HepG2 (cell line): ENCODE measurements around the gene SUOX. TPM values are rescaled to one million over a fixed set of nuclear protein-coding genes. Genes with fewer than 3 reads are reported as not detected.

ENCODE experiments used
- ARHGAP35 ChIP-seq: sonication (generic); formaldehyde crosslinking; IDR thresholded peaks from 2 replicates; pipeline ENCODE4 v1.9.0; 2022; ENCODE audit warnings: mild to moderate bottlenecking, inconsistent platforms, moderate library complexity, missing genetic modification reagents, borderline replicate concordance
- ATF7-NPFF ChIP-seq: sonication (generic); formaldehyde crosslinking; IDR thresholded peaks from 2 replicates; pipeline ENCODE4 v1.8.1; 2023; ENCODE audit warnings: mild to moderate bottlenecking, low read depth, missing genetic modification reagents, moderate library complexity
- CCAR2 ChIP-seq: fragments of 200-400 bp; formaldehyde crosslinking; optimal IDR thresholded peaks from 2 replicates; pipeline ENCODE3; 2018; ENCODE audit warnings: low read depth, mild to moderate bottlenecking, low read length, moderate library complexity
- ELF4 ChIP-seq: sonication (generic); formaldehyde crosslinking; IDR thresholded peaks from 2 replicates; pipeline ENCODE4 v1.5.0; 2020; ENCODE audit warnings: missing genetic modification reagents, mild to moderate bottlenecking, moderate library complexity, borderline replicate concordance
- GABPB1 ChIP-seq: IDR thresholded peaks from 2 replicates; pipeline ENCODE4 v1.6.1; 2016; ENCODE audit warnings: mild to moderate bottlenecking, missing genetic modification reagents, moderate library complexity, missing compliant biosample characterization
- HCFC1 ChIP-seq: fragments of 150-350 bp; IDR thresholded peaks from 2 replicates; pipeline ENCODE4 v1.6.1; 2014; ENCODE audit warnings: low read depth, low read length
- HHEX ChIP-seq: IDR thresholded peaks from 2 replicates; pipeline ENCODE4 v1.6.1; 2016; ENCODE audit warnings: control low read depth
- HOXA7 ChIP-seq: sonication (generic); formaldehyde crosslinking; IDR thresholded peaks from 2 replicates; pipeline ENCODE4 v1.8.1; 2022; ENCODE audit warnings: mild to moderate bottlenecking, missing genetic modification reagents, moderate library complexity
- JUN ChIP-seq: sonication (generic); formaldehyde crosslinking; IDR thresholded peaks from 2 replicates; pipeline ENCODE4 v1.4.0; 2020; ENCODE audit warnings: mild to moderate bottlenecking, missing genetic modification reagents
- KDM5A ChIP-seq: fragments of 200-600 bp; sonication (generic); IDR thresholded peaks from 2 replicates; pipeline ENCODE4 v1.7.0; 2018; ENCODE audit warnings: antibody characterized with exemption, mild to moderate bottlenecking, low read length, borderline replicate concordance
- MAFG ChIP-seq: sonication (generic); formaldehyde crosslinking; IDR thresholded peaks from 2 replicates; pipeline ENCODE4 v1.5.1; 2020; ENCODE audit warnings: mild to moderate bottlenecking, missing genetic modification reagents
- NAIF1 ChIP-seq: sonication (generic); formaldehyde crosslinking; IDR thresholded peaks from 2 replicates; pipeline ENCODE4 v1.5.0; 2020; ENCODE audit warnings: mild to moderate bottlenecking, missing genetic modification reagents, borderline replicate concordance
- NPAS2 ChIP-seq: sonication (generic); formaldehyde crosslinking; IDR thresholded peaks from 2 replicates; pipeline ENCODE4 v1.8.0; 2022; ENCODE audit warnings: mild to moderate bottlenecking, missing genetic modification reagents, borderline replicate concordance
- PHF20 ChIP-seq: sonication (generic); formaldehyde crosslinking; IDR thresholded peaks from 2 replicates; pipeline ENCODE4 v1.5.0; 2020; ENCODE audit warnings: mild to moderate bottlenecking, missing genetic modification reagents
- PHF21A ChIP-seq: sonication (generic); formaldehyde crosslinking; IDR thresholded peaks from 2 replicates; pipeline ENCODE4 v1.5.0; 2020; ENCODE audit warnings: mild to moderate bottlenecking, missing genetic modification reagents
- SALL2 ChIP-seq: sonication (generic); formaldehyde crosslinking; IDR thresholded peaks from 2 replicates; pipeline ENCODE4 v1.8.1; 2023; ENCODE audit warnings: mild to moderate bottlenecking, missing genetic modification reagents, inconsistent platforms
- ZBTB38 ChIP-seq: sonication (generic); formaldehyde crosslinking; IDR thresholded peaks from 2 replicates; pipeline ENCODE4 v1.5.1; 2020; ENCODE audit warnings: mild to moderate bottlenecking, missing genetic modification reagents
- ZMAT3 ChIP-seq: sonication (generic); formaldehyde crosslinking; conservative IDR thresholded peaks from 2 replicates; pipeline ENCODE4 v1.7.0; 2021; ENCODE audit warnings: missing genetic modification reagents
- ZMYM3 ChIP-seq: sonication (generic); formaldehyde crosslinking; IDR thresholded peaks from 2 replicates; pipeline ENCODE4 v1.5.1; 2020; ENCODE audit warnings: mild to moderate bottlenecking, missing genetic modification reagents
- ZNF652 ChIP-seq: IDR thresholded peaks from 2 replicates; pipeline ENCODE4 v1.6.1; 2016; ENCODE audit warnings: low read depth, borderline replicate concordance
- ZNF713 ChIP-seq: sonication (generic); formaldehyde crosslinking; IDR thresholded peaks from 2 replicates; pipeline ENCODE4 v1.4.0; 2020; ENCODE audit warnings: mild to moderate bottlenecking, missing genetic modification reagents
- ZNF883 ChIP-seq: sonication (generic); formaldehyde crosslinking; IDR thresholded peaks from 2 replicates; pipeline ENCODE4 v1.5.1; 2020; ENCODE audit warnings: mild to moderate bottlenecking, missing genetic modification reagents; ENCODE audit errors: not compliant biosample characterization
- polyA plus RNA-seq, 8 experiments: library from polyadenylated mRNA; depleted of rRNA in 3 of 8; stranded (reverse) in 7 of 8; unstranded in 1 of 8; fragments of >200 nt; fragmentation: Illumina TruSeq in 4 of 8; extraction: Trizol in 4 of 8; gene quantifications; 2 replicates each; pipeline versions ENCODE4 v1.2.1 to v1.2.3, GENCODE V29; 2011 to 2016; ENCODE audit warnings: low read depth in 4 of 8, missing spikeins in 1 of 8, mixed read lengths in 1 of 8; ENCODE audit not compliant: insufficient read depth in 1 of 8
- total RNA-seq, 5 experiments: library from RNA; depleted of rRNA; stranded (reverse); fragments of >200 nt; fragmentation: Illumina TruSeq; extraction: Trizol; gene quantifications; 2 replicates each; pipeline ENCODE4 v1.2.3, GENCODE V29; 2016; ENCODE audit warnings: low read depth in 1 of 5
- TF ChIP-seq, protein P1 (sequence below): sonication (generic); formaldehyde crosslinking; IDR thresholded peaks from 2 replicates; pipeline ENCODE4 v1.4.0; 2020; ENCODE audit warnings: missing genetic modification reagents
- TF ChIP-seq, protein P2 (sequence below): IDR thresholded peaks from 2 replicates; pipeline ENCODE4 v1.6.1; 2016; ENCODE audit warnings: mild to moderate bottlenecking, missing biosample characterization, missing genetic modification reagents
- TF ChIP-seq, protein P3 (sequence below): sonication (generic); formaldehyde crosslinking; IDR thresholded peaks from 2 replicates; pipeline ENCODE4 v1.4.0; 2020; ENCODE audit warnings: mild to moderate bottlenecking, missing genetic modification reagents
- TF ChIP-seq, protein P4 (sequence below): sonication (generic); formaldehyde crosslinking; IDR thresholded peaks from 2 replicates; pipeline ENCODE4 v1.4.0; 2020; ENCODE audit warnings: missing genetic modification reagents, borderline replicate concordance
- TF ChIP-seq, protein P5 (sequence below): sonication (generic); formaldehyde crosslinking; IDR thresholded peaks from 2 replicates; pipeline ENCODE4 v1.5.0; 2020; ENCODE audit warnings: missing genetic modification reagents

The SUOX gene
- total and polyA plus RNA-seq, 2 of the 13 experiments (the other 11 are each of a cell fraction or from before 2014, with no cell fraction given) = 23.9 to 25.9 TPM

DNA sequence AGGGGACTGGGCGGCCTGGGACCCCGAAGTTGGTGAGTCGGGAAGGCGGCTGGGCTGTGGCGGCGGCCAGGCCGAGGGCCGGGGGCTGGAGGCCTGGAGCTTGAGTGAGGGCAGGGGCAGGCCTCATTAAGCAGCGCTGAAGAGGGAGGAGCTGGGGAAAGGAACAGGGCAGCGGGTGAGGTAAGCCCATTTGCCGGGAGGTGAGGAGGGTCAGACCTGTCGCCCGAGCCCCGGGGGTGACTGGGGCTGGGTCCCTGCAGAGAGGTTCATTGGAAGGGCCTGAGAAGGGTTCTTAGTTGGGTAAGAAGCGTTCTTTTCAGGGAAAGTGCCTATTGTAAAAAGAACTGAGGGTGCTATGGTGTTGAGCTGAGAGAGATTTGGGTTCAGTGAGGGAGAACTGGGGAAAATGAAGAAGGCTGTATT is 22.8 kb upstream of the SUOX start (continued):
- TF ChIP-seq, protein P1, sequence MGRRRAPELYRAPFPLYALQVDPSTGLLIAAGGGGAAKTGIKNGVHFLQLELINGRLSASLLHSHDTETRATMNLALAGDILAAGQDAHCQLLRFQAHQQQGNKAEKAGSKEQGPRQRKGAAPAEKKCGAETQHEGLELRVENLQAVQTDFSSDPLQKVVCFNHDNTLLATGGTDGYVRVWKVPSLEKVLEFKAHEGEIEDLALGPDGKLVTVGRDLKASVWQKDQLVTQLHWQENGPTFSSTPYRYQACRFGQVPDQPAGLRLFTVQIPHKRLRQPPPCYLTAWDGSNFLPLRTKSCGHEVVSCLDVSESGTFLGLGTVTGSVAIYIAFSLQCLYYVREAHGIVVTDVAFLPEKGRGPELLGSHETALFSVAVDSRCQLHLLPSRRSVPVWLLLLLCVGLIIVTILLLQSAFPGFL (CRISPR knock-in tag) = no peak
- peak; percentile 3; the same call in 1 of the 2 replicates for TF ChIP-seq JUN (CRISPR knock-in tag)
- no peak for TF ChIP-seq NAIF1 (CRISPR knock-in tag)
- TF ChIP-seq ZNF652 (CRISPR knock-in tag) = no peak
- TF ChIP-seq, protein P2, sequence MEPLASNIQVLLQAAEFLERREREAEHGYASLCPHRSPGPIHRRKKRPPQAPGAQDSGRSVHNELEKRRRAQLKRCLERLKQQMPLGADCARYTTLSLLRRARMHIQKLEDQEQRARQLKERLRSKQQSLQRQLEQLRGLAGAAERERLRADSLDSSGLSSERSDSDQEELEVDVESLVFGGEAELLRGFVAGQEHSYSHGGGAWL (CRISPR knock-in tag) = peak; percentile 11; the same call in 1 of the 2 replicates
- no peak for TF ChIP-seq SALL2 (CRISPR knock-in tag)
- TF ChIP-seq HHEX (CRISPR knock-in tag) = no peak
- TF ChIP-seq ZNF713 (CRISPR knock-in tag) = 0 out of 2 replicates have a peak, but pooled peaks have one; percentile 15
- TF ChIP-seq HCFC1 = no peak
- no peak for TF ChIP-seq CCAR2
- no peak for TF ChIP-seq ZMAT3
- TF ChIP-seq ZMYM3 (CRISPR knock-in tag) = no peak; the same call in 1 of the 2 replicates
- TF ChIP-seq, protein P3, sequence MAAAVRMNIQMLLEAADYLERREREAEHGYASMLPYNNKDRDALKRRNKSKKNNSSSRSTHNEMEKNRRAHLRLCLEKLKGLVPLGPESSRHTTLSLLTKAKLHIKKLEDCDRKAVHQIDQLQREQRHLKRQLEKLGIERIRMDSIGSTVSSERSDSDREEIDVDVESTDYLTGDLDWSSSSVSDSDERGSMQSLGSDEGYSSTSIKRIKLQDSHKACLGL (CRISPR knock-in tag) = 0 out of 2 replicates have a peak, but pooled peaks have one; percentile 57
- TF ChIP-seq, protein P4, sequence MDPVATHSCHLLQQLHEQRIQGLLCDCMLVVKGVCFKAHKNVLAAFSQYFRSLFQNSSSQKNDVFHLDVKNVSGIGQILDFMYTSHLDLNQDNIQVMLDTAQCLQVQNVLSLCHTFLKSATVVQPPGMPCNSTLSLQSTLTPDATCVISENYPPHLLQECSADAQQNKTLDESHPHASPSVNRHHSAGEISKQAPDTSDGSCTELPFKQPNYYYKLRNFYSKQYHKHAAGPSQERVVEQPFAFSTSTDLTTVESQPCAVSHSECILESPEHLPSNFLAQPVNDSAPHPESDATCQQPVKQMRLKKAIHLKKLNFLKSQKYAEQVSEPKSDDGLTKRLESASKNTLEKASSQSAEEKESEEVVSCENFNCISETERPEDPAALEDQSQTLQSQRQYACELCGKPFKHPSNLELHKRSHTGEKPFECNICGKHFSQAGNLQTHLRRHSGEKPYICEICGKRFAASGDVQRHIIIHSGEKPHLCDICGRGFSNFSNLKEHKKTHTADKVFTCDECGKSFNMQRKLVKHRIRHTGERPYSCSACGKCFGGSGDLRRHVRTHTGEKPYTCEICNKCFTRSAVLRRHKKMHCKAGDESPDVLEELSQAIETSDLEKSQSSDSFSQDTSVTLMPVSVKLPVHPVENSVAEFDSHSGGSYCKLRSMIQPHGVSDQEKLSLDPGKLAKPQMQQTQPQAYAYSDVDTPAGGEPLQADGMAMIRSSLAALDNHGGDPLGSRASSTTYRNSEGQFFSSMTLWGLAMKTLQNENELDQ (CRISPR knock-in tag) = no peak
- TF ChIP-seq, protein P5, sequence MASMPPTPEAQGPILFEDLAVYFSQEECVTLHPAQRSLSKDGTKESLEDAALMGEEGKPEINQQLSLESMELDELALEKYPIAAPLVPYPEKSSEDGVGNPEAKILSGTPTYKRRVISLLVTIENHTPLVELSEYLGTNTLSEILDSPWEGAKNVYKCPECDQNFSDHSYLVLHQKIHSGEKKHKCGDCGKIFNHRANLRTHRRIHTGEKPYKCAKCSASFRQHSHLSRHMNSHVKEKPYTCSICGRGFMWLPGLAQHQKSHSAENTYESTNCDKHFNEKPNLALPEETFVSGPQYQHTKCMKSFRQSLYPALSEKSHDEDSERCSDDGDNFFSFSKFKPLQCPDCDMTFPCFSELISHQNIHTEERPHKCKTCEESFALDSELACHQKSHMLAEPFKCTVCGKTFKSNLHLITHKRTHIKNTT = no peak
- peak; percentile 40; the same call in 1 of the 2 replicates for TF ChIP-seq PHF20 (CRISPR knock-in tag)
- no peak; the same call in 1 of the 2 replicates for TF ChIP-seq ELF4 (CRISPR knock-in tag)
- no peak; the same call in 1 of the 2 replicates for TF ChIP-seq GABPB1 (CRISPR knock-in tag)
- peak; percentile 1 for TF ChIP-seq ZNF883 (CRISPR knock-in tag)
- 0 out of 2 replicates have a peak, but pooled peaks have one; percentile 10 for TF ChIP-seq ARHGAP35
- no peak for TF ChIP-seq NPAS2
- TF ChIP-seq MAFG (CRISPR knock-in tag) = no peak
- no peak for TF ChIP-seq HOXA7
- TF ChIP-seq ATF7-NPFF = no peak
- TF ChIP-seq PHF21A (CRISPR knock-in tag) = no peak
- no peak; the same call in 1 of the 2 replicates for TF ChIP-seq ZBTB38 (CRISPR knock-in tag)
- no peak; the same call in 1 of the 2 replicates for TF ChIP-seq KDM5A
